Ammon's horn (tissue), 1 donor: ENCODE data around the gene IPO9.

Experiments used
- DNase-seq: peaks from one replicate; pipeline ENCODE4 v3.0.0-alpha.2; 2016; ENCODE audit warnings: low spot score

Gene IPO9

GRCh38 chr1:201906336-201906735, 77.4 kb downstream of the IPO9 start:
- DNase-seq: no peak

GRCh38 chr1:201907621-201908020, 78.7 kb downstream of the IPO9 start:
- DNase-seq: no peak

- no peak for DNase-seq
Measured at GRCh38 chr1:201911826-201912571, 83.0 kb downstream of the IPO9 start.

GRCh38 chr1:201912832-201913231, 83.9 kb downstream of the IPO9 start:
- no peak for DNase-seq

GRCh38 chr1:201914456-201915235, 85.7 kb downstream of the IPO9 start:
- no peak for DNase-seq

GRCh38 chr1:201916649-201917249, 87.8 kb downstream of the IPO9 start:
- DNase-seq: no peak

- no peak for DNase-seq
Measured at GRCh38 chr1:201917362-201918033, 88.5 kb downstream of the IPO9 start.

- DNase-seq: no peak
Measured at GRCh38 chr1:201918343-201918742, 89.4 kb downstream of the IPO9 start.

- no peak for DNase-seq
Measured at GRCh38 chr1:201921952-201922558, 93.1 kb downstream of the IPO9 start.

- DNase-seq: no peak
Measured at GRCh38 chr1:201925301-201925567, 96.3 kb downstream of the IPO9 start.

- DNase-seq: no peak
Measured at GRCh38 chr1:201925981-201926645, 97.2 kb downstream of the IPO9 start.

- no peak for DNase-seq
Measured at GRCh38 chr1:201928266-201928665, 99.3 kb downstream of the IPO9 start.

- DNase-seq: no peak
Measured at GRCh38 chr1:201930137-201930536, 101.2 kb downstream of the IPO9 start.

- no peak for DNase-seq
Measured at GRCh38 chr1:201930803-201931202, 101.8 kb downstream of the IPO9 start.
